Effector memory CD8-positive, alpha-beta T cell (primary cell): ENCODE results near the gene IGSF21.
"Not testable (repeated sequence)": the region's sequence is repeated elsewhere in the genome, so short reads cannot be mapped to it uniquely, and the experiment has no call there.

Source experiments
- ATAC-seq: fragments of 150-1000 bp; cut with Tn5 transposase; replicated peaks from 2 replicates; pipeline ENCODE4 v1.10.0; 2021; ENCODE audit warnings: mild to moderate bottlenecking, moderate library complexity
- DNase-seq, 3 experiments: peaks; one replicate each; pipeline ENCODE4 v3.0.0; 2021
- H3K27ac Mint-ChIP-seq, 2 donors: one replicate each; pipeline ENCODE4 v1.8.0; 2022; ENCODE audit warnings: mild to moderate bottlenecking in 2 of 2, mixed read lengths in 2 of 2, moderate library complexity in 2 of 2
- H3K27me3 Mint-ChIP-seq, 2 donors: one replicate each; pipeline ENCODE4 v1.8.0; 2022; ENCODE audit warnings: mixed read lengths in 2 of 2
- H3K36me3 Mint-ChIP-seq: one replicate; pipeline ENCODE4 v1.8.0; 2022; ENCODE audit warnings: mild to moderate bottlenecking, moderate library complexity, mixed read lengths; ENCODE audit not compliant: insufficient read depth
- H3K4me1 Mint-ChIP-seq, 2 donors: one replicate each; pipeline ENCODE4 v1.8.0; 2022; ENCODE audit warnings: low read depth in 2 of 2, mixed read lengths in 2 of 2
- H3K4me3 Mint-ChIP-seq, 2 donors: one replicate each; pipeline ENCODE4 v1.8.0; 2022; ENCODE audit warnings: mild to moderate bottlenecking in 2 of 2, mixed read lengths in 2 of 2, moderate library complexity in 2 of 2
- H3K9me3 Mint-ChIP-seq, 2 donors: one replicate each; pipeline ENCODE4 v1.8.0; 2022; ENCODE audit warnings: mixed read lengths in 2 of 2

Gene IGSF21

GRCh38 chr1:18352636-18353265 is 245.2 kb downstream of the IGSF21 start:
- no peak for ATAC-seq
- H3K4me3 Mint-ChIP-seq = no peak overlapping the region
- H3K27me3 Mint-ChIP-seq = peaks cover 46 to 76% of the 10 kb centered on the region in 2 donors
- H3K36me3 Mint-ChIP-seq = no peaks in the 10 kb centered on the region
- no peak for DNase-seq
- H3K27ac Mint-ChIP-seq = no peak overlapping the region
- no peaks in the 10 kb centered on the region for H3K4me1 Mint-ChIP-seq
- H3K9me3 Mint-ChIP-seq = peaks cover 0 to 9% of the 10 kb centered on the region in 2 donors

- Mint-ChIP-seq H3K4me3 (no peak overlapping the region), H3K36me3 (no peaks in the 10 kb centered on the region), H3K9me3 (peaks cover 0 to 9% of the 10 kb centered on the region in 2 donors), H3K4me1 (no peaks in the 10 kb centered on the region), H3K27me3 (peaks cover 49 to 76% of the 10 kb centered on the region in 2 donors), H3K27ac (no peak overlapping the region)
- ATAC-seq (no peak), DNase-seq (no peak)
Measured at GRCh38 chr1:18353528-18353927, 245.9 kb downstream of the IGSF21 start.

GRCh38 chr1:18353992-18354391 is 246.4 kb downstream of the IGSF21 start:
- H3K4me3 Mint-ChIP-seq = no peak overlapping the region
- H3K27me3 Mint-ChIP-seq = peaks cover 48 to 71% of the 10 kb centered on the region in 2 donors
- peaks cover 0 to 9% of the 10 kb centered on the region in 2 donors for H3K9me3 Mint-ChIP-seq
- no peak overlapping the region for H3K27ac Mint-ChIP-seq
- H3K36me3 Mint-ChIP-seq = no peaks in the 10 kb centered on the region
- H3K4me1 Mint-ChIP-seq = no peaks in the 10 kb centered on the region
- DNase-seq = no peak
- no peak for ATAC-seq

- no peak overlapping the region for H3K4me3 Mint-ChIP-seq
- H3K36me3 Mint-ChIP-seq = no peaks in the 10 kb centered on the region
- peaks cover 0 to 9% of the 10 kb centered on the region in 2 donors for H3K9me3 Mint-ChIP-seq
- no peaks in the 10 kb centered on the region for H3K4me1 Mint-ChIP-seq
- H3K27me3 Mint-ChIP-seq = peaks cover 43 to 65% of the 10 kb centered on the region in 2 donors
- DNase-seq (no peak), ATAC-seq (no peak)
- no peak overlapping the region for H3K27ac Mint-ChIP-seq
Measured at GRCh38 chr1:18354612-18355011, 247.0 kb downstream of the IGSF21 start.

GRCh38 chr1:18357622-18358230 is 250.1 kb downstream of the IGSF21 start:
- DNase-seq (no peak), ATAC-seq (no peak)
- no peak overlapping the region for H3K27ac Mint-ChIP-seq
- H3K9me3 Mint-ChIP-seq = peaks cover 0 to 9% of the 10 kb centered on the region in 2 donors
- H3K4me1 Mint-ChIP-seq = no peaks in the 10 kb centered on the region
- no peaks in the 10 kb centered on the region for H3K36me3 Mint-ChIP-seq
- H3K4me3 Mint-ChIP-seq = no peak overlapping the region
- peaks cover 46 to 54% of the 10 kb centered on the region in 2 donors for H3K27me3 Mint-ChIP-seq

GRCh38 chr1:18358600-18358999 is 251.0 kb downstream of the IGSF21 start:
- peaks cover 45 to 56% of the 10 kb centered on the region in 2 donors for H3K27me3 Mint-ChIP-seq
- DNase-seq (no peak), ATAC-seq (no peak)
- peaks cover 0 to 5% of the 10 kb centered on the region in 2 donors for H3K9me3 Mint-ChIP-seq
- H3K27ac Mint-ChIP-seq = no peak overlapping the region
- no peaks in the 10 kb centered on the region for H3K4me1 Mint-ChIP-seq
- H3K36me3 Mint-ChIP-seq = no peaks in the 10 kb centered on the region
- no peak overlapping the region for H3K4me3 Mint-ChIP-seq

- Mint-ChIP-seq H3K36me3 (no peaks in the 10 kb centered on the region), H3K9me3 (no peaks in the 10 kb centered on the region), H3K4me1 (no peaks in the 10 kb centered on the region), H3K27ac (no peak overlapping the region), H3K4me3 (no peak overlapping the region), H3K27me3 (peaks cover 46 to 61% of the 10 kb centered on the region in 2 donors)
- ATAC-seq = no peak
- no peak for DNase-seq
Measured at GRCh38 chr1:18360251-18360650, 252.7 kb downstream of the IGSF21 start.

- Mint-ChIP-seq H3K36me3 (no peaks in the 10 kb centered on the region), H3K27ac (no peak overlapping the region), H3K4me3 (no peak overlapping the region), H3K4me1 (no peaks in the 10 kb centered on the region), H3K27me3 (peaks cover 41 to 66% of the 10 kb centered on the region in 2 donors), H3K9me3 (no peaks in the 10 kb centered on the region)
- DNase-seq (no peak), ATAC-seq (no peak)
Measured at GRCh38 chr1:18362150-18362549, 254.6 kb downstream of the IGSF21 start.

GRCh38 chr1:18363436-18363835 is 255.8 kb downstream of the IGSF21 start:
- ATAC-seq = no peak
- Mint-ChIP-seq H3K4me1 (no peaks in the 10 kb centered on the region), H3K36me3 (no peaks in the 10 kb centered on the region), H3K27me3 (peaks cover 33 to 59% of the 10 kb centered on the region in 2 donors), H3K4me3 (no peak overlapping the region), H3K27ac (no peak overlapping the region), H3K9me3 (no peaks in the 10 kb centered on the region)
- no peak for DNase-seq

- ATAC-seq (no peak), DNase-seq (no peak)
- no peak overlapping the region for H3K4me3 Mint-ChIP-seq
- no peak overlapping the region for H3K27ac Mint-ChIP-seq
- no peaks in the 10 kb centered on the region for H3K36me3 Mint-ChIP-seq
- no peaks in the 10 kb centered on the region for H3K4me1 Mint-ChIP-seq
- H3K9me3 Mint-ChIP-seq = no peaks in the 10 kb centered on the region
- peaks cover 41 to 74% of the 10 kb centered on the region in 2 donors for H3K27me3 Mint-ChIP-seq
Measured at GRCh38 chr1:18365099-18365705, 257.6 kb downstream of the IGSF21 start.

GRCh38 chr1:18372505-18372904 is 264.9 kb downstream of the IGSF21 start:
- H3K4me1 Mint-ChIP-seq, H3K36me3 Mint-ChIP-seq, H3K27ac Mint-ChIP-seq, ATAC-seq, H3K4me3 Mint-ChIP-seq, H3K9me3 Mint-ChIP-seq, DNase-seq: not testable (repeated sequence)
- peaks cover 23 to 38% of the 10 kb centered on the region in 2 donors for H3K27me3 Mint-ChIP-seq

GRCh38 chr1:18373151-18373550 is 265.6 kb downstream of the IGSF21 start:
- ATAC-seq (no peak), DNase-seq (no peak)
- Mint-ChIP-seq H3K27ac (no peak overlapping the region), H3K4me1 (no peaks in the 10 kb centered on the region), H3K36me3 (no peaks in the 10 kb centered on the region), H3K9me3 (peaks cover 0 to 6% of the 10 kb centered on the region in 2 donors), H3K4me3 (no peak overlapping the region), H3K27me3 (peaks cover 23 to 45% of the 10 kb centered on the region in 2 donors)

GRCh38 chr1:18373882-18374493 is 266.4 kb downstream of the IGSF21 start:
- ATAC-seq = no peak
- H3K9me3 Mint-ChIP-seq = peaks cover 0 to 6% of the 10 kb centered on the region in 2 donors
- H3K36me3 Mint-ChIP-seq = no peaks in the 10 kb centered on the region
- peaks cover 19 to 39% of the 10 kb centered on the region in 2 donors for H3K27me3 Mint-ChIP-seq
- no peak overlapping the region for H3K27ac Mint-ChIP-seq
- no peak overlapping the region for H3K4me3 Mint-ChIP-seq
- no peaks in the 10 kb centered on the region for H3K4me1 Mint-ChIP-seq
- no peak for DNase-seq
